Panc1 (cell line): ENCODE data around the gene SIGLEC7. TPM values are rescaled to one million over a fixed set of nuclear protein-coding genes. Genes with fewer than 3 reads are reported as not detected.

Experiments used
- ATAC-seq: fragments of 200-7000 bp; cut with Tn5 transposase; 2 replicates; pipeline ENCODE4 v1.9.1; 2020; ENCODE audit warnings: mild to moderate bottlenecking, moderate library complexity
- BruUV-seq: library from RNA; stranded (reverse); fragments of 400-500 nt; replicated peaks from 2 replicates; lab custom pipeline; 2021; lab: Mats Ljungman, UMichigan
- CTCF ChIA-PET: fragments of 300-600 bp; sonication (Branson Sonifier 250); formaldehyde crosslinking; loops from one replicate; lab custom pipeline; 2022; ENCODE audit warnings: antibody characterized with exemption; lab: Charles Lee
- POLR2A ChIA-PET: fragments of 300-600 bp; sonication (Branson Sonifier 250); formaldehyde crosslinking; loops from one replicate; lab custom pipeline; 2022; ENCODE audit warnings: antibody characterized with exemption; lab: Charles Lee
- DNase-seq: peaks from one replicate; pipeline ENCODE4 v3.0.0-alpha.2; 2010; ENCODE audit warnings: low read depth, low spot score
- H3K27ac ChIP-seq: 2 replicates; pipeline ENCODE4 v1.5.1; 2011; ENCODE audit warnings: mild to moderate bottlenecking, low read length, inconsistent platforms
- H3K27me3 ChIP-seq: fragments of 200-500 bp; sonication (Bioruptor generic); 2 replicates; pipeline ENCODE4 v1.6.0; 2014; ENCODE audit warnings: low read length, inconsistent platforms; ENCODE audit not compliant: control insufficient read depth, insufficient read depth
- H3K36me3 ChIP-seq: fragments of 200-500 bp; sonication (Bioruptor generic); 2 replicates; pipeline ENCODE4 v1.5.1; 2014; ENCODE audit warnings: inconsistent platforms, mild to moderate bottlenecking, low read length, moderate library complexity; ENCODE audit not compliant: control insufficient read depth, insufficient read depth
- H3K4me1 ChIP-seq: 2 replicates; pipeline ENCODE4 v1.5.1; 2011; ENCODE audit warnings: inconsistent platforms, mild to moderate bottlenecking, low read length, moderate library complexity; ENCODE audit not compliant: control insufficient read depth, insufficient read depth
- H3K4me3 ChIP-seq, 2 experiments: 2 replicates each; pipeline ENCODE4 v1.5.1; 2011 to 2012; ENCODE audit warnings: low read depth in 2 of 2, low read length in 2 of 2, mild to moderate bottlenecking in 2 of 2, inconsistent platforms in 1 of 2, moderate library complexity in 1 of 2
- H3K9me3 ChIP-seq: fragments of 200-500 bp; sonication (Bioruptor generic); 2 replicates; pipeline ENCODE4 v1.5.1; 2014; ENCODE audit warnings: low read depth, mild to moderate bottlenecking, inconsistent platforms, low read length, moderate library complexity; ENCODE audit not compliant: control insufficient read depth, insufficient read depth
- CTCF ChIP-seq: fragments of 450-650 bp; IDR thresholded peaks from 2 replicates; pipeline ENCODE4 v1.5.1; 2017; ENCODE audit warnings: mild to moderate bottlenecking
- POLR2AphosphoS5 ChIP-seq: IDR thresholded peaks from 2 replicates; pipeline ENCODE4 v1.6.1; 2012; ENCODE audit warnings: mild to moderate bottlenecking, low read depth, low read length, moderate library complexity
- REST ChIP-seq, 2 experiments: IDR thresholded peaks; 2 replicates each; pipeline ENCODE4 v1.6.1; 2011 to 2012; ENCODE audit warnings: low read depth in 2 of 2, control low read depth in 1 of 2, low read length in 1 of 2, mild to moderate bottlenecking in 1 of 2, moderate library complexity in 1 of 2; ENCODE audit not compliant: insufficient read depth in 1 of 2
- SIN3A ChIP-seq: IDR thresholded peaks from 2 replicates; pipeline ENCODE4 v1.6.1; 2012; ENCODE audit warnings: low read depth, mild to moderate bottlenecking, low read length, moderate library complexity, borderline replicate concordance; ENCODE audit not compliant: insufficient read depth
- TCF7L2 ChIP-seq: IDR thresholded peaks from 2 replicates; pipeline ENCODE4 v1.6.1; 2011; ENCODE audit warnings: mild to moderate bottlenecking, low read depth, low read length, inconsistent platforms
- in situ Hi-C: cut with HindIII; loops from 2 replicates; pipeline ENCODE4 v1.10.0; 2016; ENCODE audit warnings: low sequenced_read_pairs, low pct_unique_long_range_greater_than_20kb
- intact Hi-C: fragments of 100-400 bp; cut with micrococcal nuclease; formaldehyde crosslinking; loops from one replicate; pipeline ENCODE4 v1.10.0; 2022; ENCODE audit not compliant: unreplicated experiment
- total RNA-seq: library from RNA; stranded (reverse); gene quantifications from one replicate; pipeline ENCODE4 v1.2.1, GENCODE V29; 2021; ENCODE audit not compliant: unreplicated experiment

The SIGLEC7 gene
- total RNA-seq, 1 experiment from 2014 or later, result not detected

- no peaks in the 10 kb centered on the region for H3K9me3 ChIP-seq
- DNase-seq (no peak), ATAC-seq (no peak)
- TF ChIP-seq CTCF, result no peak
- no peak for TF ChIP-seq TCF7L2
- no peak for TF ChIP-seq REST (IDR thresholded peaks at IDR 0.05; ENCODE audit: insufficient read depth in 1 of 2, low read depth in 2 of 2, low read length in 1 of 2)
- TF ChIP-seq SIN3A, result no peak
- no peak for TF ChIP-seq POLR2AphosphoS5
- H3K27me3 ChIP-seq, result no peaks in the 10 kb centered on the region; the same call in 1 of the 2 replicates
- H3K27ac ChIP-seq, result no peak overlapping the region
- CTCF ChIA-PET, result no interaction called here
- in situ Hi-C loops (no loop called here), intact Hi-C loops (no loop called here)
- H3K4me3 ChIP-seq, result no peak overlapping the region
- no peaks in the 10 kb centered on the region for H3K4me1 ChIP-seq
- BruUV-seq, result no TSS peak
- no peaks in the 10 kb centered on the region for H3K36me3 ChIP-seq
- POLR2A ChIA-PET, result no interaction called here
Measured at GRCh38 chr19:51135004-51135403, 7.1 kb upstream of the SIGLEC7 start.

GRCh38 chr19:51135986-51136762 is 5.9 kb upstream of the SIGLEC7 start:
- no peaks in the 10 kb centered on the region for H3K36me3 ChIP-seq
- H3K4me3 ChIP-seq, result no peak overlapping the region
- POLR2A ChIA-PET, result interaction anchor here (0.6 kb wide), 1 partner anchor 13 kb away, joined by 3 read pairs; no protein-coding TSS in a partner anchor
- no TSS peak for BruUV-seq
- ATAC-seq (no peak), DNase-seq (no peak)
- no peaks in the 10 kb centered on the region for H3K9me3 ChIP-seq
- TF ChIP-seq CTCF (no peak), TCF7L2 (no peak), REST (IDR thresholded peaks at IDR 0.05; ENCODE audit: insufficient read depth in 1 of 2, low read depth in 2 of 2, low read length in 1 of 2) (no peak), POLR2AphosphoS5 (no peak), SIN3A (no peak)
- intact Hi-C loops (no loop called here), in situ Hi-C loops (no loop called here)
- no peaks in the 10 kb centered on the region; the same call in 1 of the 2 replicates for H3K27me3 ChIP-seq
- CTCF ChIA-PET, result no interaction called here
- no peak overlapping the region for H3K27ac ChIP-seq
- H3K4me1 ChIP-seq, result no peaks in the 10 kb centered on the region
